ENCODE measurements around the gene SNRK. TPM values are rescaled to one million over a fixed set of nuclear protein-coding genes. Genes with fewer than 3 reads are reported as not detected.

Gene SNRK
- total and polyA plus RNA-seq, 4 donors: 40.7 to 79.2 (median 48.7) TPM

GRCh38 chr3:43298292-43298691, 12.0 kb downstream of the SNRK start:
- 100% methylated on average over 1 of the region's 2 CpGs for WGBS (ENCODE audit: insufficient coverage)
- H3K27ac ChIP-seq (ENCODE audit: low read depth, low read length): no peak overlapping the region
- no peaks in the 10 kb centered on the region for H3K4me1 ChIP-seq (ENCODE audit: control insufficient read depth, insufficient read depth, low read length)
- no peaks in the 10 kb centered on the region for H3K9me3 ChIP-seq (ENCODE audit: control insufficient read depth, insufficient read depth, low read length)
- no peak for DNase-seq (ENCODE audit: low read depth in 4 of 6, low spot score in 6 of 6)
- H3K27me3 ChIP-seq (ENCODE audit: control insufficient read depth, insufficient read depth, low read length): no peaks in the 10 kb centered on the region
- no peaks in the 10 kb centered on the region for H3K36me3 ChIP-seq (ENCODE audit: control insufficient read depth, insufficient read depth, low read length)
- H3K4me3 ChIP-seq (ENCODE audit: low read depth, low read length): no peak overlapping the region

GRCh38 chr3:43298761-43299160, 12.4 kb downstream of the SNRK start:
- Histone ChIP-seq H3K9me3 (ENCODE audit: control insufficient read depth, insufficient read depth, low read length) (no peaks in the 10 kb centered on the region), H3K4me1 (ENCODE audit: control insufficient read depth, insufficient read depth, low read length) (no peaks in the 10 kb centered on the region), H3K4me3 (ENCODE audit: low read depth, low read length) (no peak overlapping the region), H3K27ac (ENCODE audit: low read depth, low read length) (no peak overlapping the region), H3K27me3 (ENCODE audit: control insufficient read depth, insufficient read depth, low read length) (no peaks in the 10 kb centered on the region), H3K36me3 (ENCODE audit: control insufficient read depth, insufficient read depth, low read length) (no peaks in the 10 kb centered on the region)
- no peak for DNase-seq (ENCODE audit: low read depth in 4 of 6, low spot score in 6 of 6)
- 57% methylated on average over 3 of the region's 4 CpGs for WGBS (ENCODE audit: insufficient coverage)

- no peak for DNase-seq (ENCODE audit: low read depth in 4 of 6, low spot score in 6 of 6)
- Histone ChIP-seq H3K27ac (ENCODE audit: low read depth, low read length) (no peak overlapping the region), H3K4me3 (ENCODE audit: low read depth, low read length) (no peak overlapping the region), H3K27me3 (ENCODE audit: control insufficient read depth, insufficient read depth, low read length) (no peaks in the 10 kb centered on the region), H3K9me3 (ENCODE audit: control insufficient read depth, insufficient read depth, low read length) (no peaks in the 10 kb centered on the region), H3K4me1 (ENCODE audit: control insufficient read depth, insufficient read depth, low read length) (no peaks in the 10 kb centered on the region), H3K36me3 (ENCODE audit: control insufficient read depth, insufficient read depth, low read length) (no peaks in the 10 kb centered on the region)
- no CpG with 5 or more reads among the region's 1 CpG for WGBS (ENCODE audit: insufficient coverage)
Observed at GRCh38 chr3:43302116-43302880, 16.0 kb downstream of the SNRK start.

GRCh38 chr3:43304126-43304525, 17.8 kb downstream of the SNRK start:
- no peak for DNase-seq (ENCODE audit: low read depth in 4 of 6, low spot score in 6 of 6)
- no peaks in the 10 kb centered on the region for H3K27me3 ChIP-seq (ENCODE audit: control insufficient read depth, insufficient read depth, low read length)
- WGBS (ENCODE audit: insufficient coverage): no CpG with 5 or more reads among the region's 3 CpGs
- no peaks in the 10 kb centered on the region for H3K9me3 ChIP-seq (ENCODE audit: control insufficient read depth, insufficient read depth, low read length)
- H3K27ac ChIP-seq (ENCODE audit: low read depth, low read length): no peak overlapping the region
- no peaks in the 10 kb centered on the region for H3K36me3 ChIP-seq (ENCODE audit: control insufficient read depth, insufficient read depth, low read length)
- H3K4me1 ChIP-seq (ENCODE audit: control insufficient read depth, insufficient read depth, low read length): no peaks in the 10 kb centered on the region
- no peak overlapping the region for H3K4me3 ChIP-seq (ENCODE audit: low read depth, low read length)

- WGBS (ENCODE audit: insufficient coverage): 100% methylated on average over 1 of the region's 3 CpGs
- Histone ChIP-seq H3K36me3 (ENCODE audit: control insufficient read depth, insufficient read depth, low read length) (no peaks in the 10 kb centered on the region), H3K4me3 (ENCODE audit: low read depth, low read length) (no peak overlapping the region), H3K9me3 (ENCODE audit: control insufficient read depth, insufficient read depth, low read length) (no peaks in the 10 kb centered on the region), H3K27ac (ENCODE audit: low read depth, low read length) (no peak overlapping the region), H3K4me1 (ENCODE audit: control insufficient read depth, insufficient read depth, low read length) (no peaks in the 10 kb centered on the region), H3K27me3 (ENCODE audit: control insufficient read depth, insufficient read depth, low read length) (no peaks in the 10 kb centered on the region)
- no peak for DNase-seq (ENCODE audit: low read depth in 4 of 6, low spot score in 6 of 6)
Observed at GRCh38 chr3:43307226-43307625, 20.9 kb downstream of the SNRK start.

GRCh38 chr3:43307649-43308048, 21.3 kb downstream of the SNRK start:
- no CpG with 5 or more reads among the region's 2 CpGs for whole genome bisulfite sequencing (ENCODE audit: insufficient coverage)
- Histone ChIP-seq H3K27ac (ENCODE audit: low read depth, low read length) (no peak overlapping the region), H3K27me3 (ENCODE audit: control insufficient read depth, insufficient read depth, low read length) (no peaks in the 10 kb centered on the region), H3K9me3 (ENCODE audit: control insufficient read depth, insufficient read depth, low read length) (no peaks in the 10 kb centered on the region), H3K36me3 (ENCODE audit: control insufficient read depth, insufficient read depth, low read length) (no peaks in the 10 kb centered on the region), H3K4me1 (ENCODE audit: control insufficient read depth, insufficient read depth, low read length) (no peaks in the 10 kb centered on the region), H3K4me3 (ENCODE audit: low read depth, low read length) (no peak overlapping the region)
- no peak for DNase-seq (ENCODE audit: low read depth in 4 of 6, low spot score in 6 of 6)

- Histone ChIP-seq H3K9me3 (ENCODE audit: control insufficient read depth, insufficient read depth, low read length) (no peaks in the 10 kb centered on the region), H3K4me3 (ENCODE audit: low read depth, low read length) (no peak overlapping the region), H3K4me1 (ENCODE audit: control insufficient read depth, insufficient read depth, low read length) (no peaks in the 10 kb centered on the region), H3K27me3 (ENCODE audit: control insufficient read depth, insufficient read depth, low read length) (no peaks in the 10 kb centered on the region), H3K36me3 (ENCODE audit: control insufficient read depth, insufficient read depth, low read length) (no peaks in the 10 kb centered on the region), H3K27ac (ENCODE audit: low read depth, low read length) (no peak overlapping the region)
- no peak for DNase-seq (ENCODE audit: low read depth in 4 of 6, low spot score in 6 of 6)
- no CpG with 5 or more reads among the region's 12 CpGs for WGBS (ENCODE audit: insufficient coverage)
Observed at GRCh38 chr3:43309372-43310305, 23.3 kb downstream of the SNRK start.

GRCh38 chr3:43316783-43317460, 30.6 kb downstream of the SNRK start:
- Histone ChIP-seq H3K4me1 (ENCODE audit: control insufficient read depth, insufficient read depth, low read length) (peaks cover 4% of the 10 kb centered on the region), H3K9me3 (ENCODE audit: control insufficient read depth, insufficient read depth, low read length) (no peaks in the 10 kb centered on the region), H3K4me3 (ENCODE audit: low read depth, low read length) (no peak overlapping the region), H3K36me3 (ENCODE audit: control insufficient read depth, insufficient read depth, low read length) (peaks cover 4% of the 10 kb centered on the region), H3K27me3 (ENCODE audit: control insufficient read depth, insufficient read depth, low read length) (no peaks in the 10 kb centered on the region), H3K27ac (ENCODE audit: low read depth, low read length) (peak overlapping the region; percentile 64)
- WGBS (ENCODE audit: insufficient coverage): no CpG with 5 or more reads among the region's 4 CpGs
- no peak for DNase-seq (ENCODE audit: low read depth in 4 of 6, low spot score in 6 of 6)

GRCh38 chr3:43317461-43318316, 31.3 kb downstream of the SNRK start:
- Histone ChIP-seq H3K36me3 (ENCODE audit: control insufficient read depth, insufficient read depth, low read length) (peaks cover 4% of the 10 kb centered on the region), H3K4me3 (ENCODE audit: low read depth, low read length) (no peak overlapping the region), H3K4me1 (ENCODE audit: control insufficient read depth, insufficient read depth, low read length) (peaks cover 4% of the 10 kb centered on the region), H3K27me3 (ENCODE audit: control insufficient read depth, insufficient read depth, low read length) (no peaks in the 10 kb centered on the region), H3K27ac (ENCODE audit: low read depth, low read length) (peak overlapping the region; percentile 64), H3K9me3 (ENCODE audit: control insufficient read depth, insufficient read depth, low read length) (no peaks in the 10 kb centered on the region)
- 92% methylated on average over 3 of the region's 8 CpGs for WGBS (ENCODE audit: insufficient coverage)
- DNase-seq (ENCODE audit: low read depth in 4 of 6, low spot score in 6 of 6): peak in 1 of 6 donors; percentile 5

Measured in spinal cord (tissue), 10 donors.